Common myeloid progenitor, CD34-positive (primary cell): Measurements from ENCODE around the gene P2RX6.
A peak's percentile ranks its signal among the peaks of the same experiment; 100 is the strongest.
"Not testable (repeated sequence)": the region's sequence is repeated elsewhere in the genome, so short reads cannot be mapped to it uniquely, and the experiment has no call there.

Experiments used
- CTCF ChIA-PET: fragments of 350-600 bp; sonication (Branson Sonifier 250); formaldehyde crosslinking; loops from one replicate; lab custom pipeline; 2021; ENCODE audit warnings: antibody characterized with exemption; lab: Charles Lee
- POLR2A ChIA-PET: fragments of 350-600 bp; sonication (Branson Sonifier 250); formaldehyde crosslinking; loops from one replicate; lab custom pipeline; 2021; ENCODE audit warnings: antibody characterized with exemption; lab: Charles Lee
- DNase-seq, 3 donors: peaks; one replicate each; pipeline versions ENCODE4 v3.0.0 to v3.0.0-alpha.2; 2013
- H3K27ac ChIP-seq, 2 experiments: 1 replicate in 1 of 2; 2 replicates in 1 of 2; pipeline ENCODE4 v1.7.0; 2013; ENCODE audit warnings: inconsistent platforms in 2 of 2, low read length in 2 of 2, mild to moderate bottlenecking in 2 of 2, low read depth in 1 of 2, moderate library complexity in 1 of 2; ENCODE audit not compliant: severe bottlenecking in 2 of 2, insufficient read depth in 1 of 2, poor library complexity in 1 of 2
- H3K27me3 ChIP-seq, 5 experiments: replicated peaks in 2 of 5; 1 replicate in 3 of 5; 2 replicates in 2 of 5; pipeline versions ENCODE4 v1.6.1 to v1.7.0; 2013; ENCODE audit warnings: low read length in 4 of 5, mild to moderate bottlenecking in 2 of 5, moderate library complexity in 2 of 5, inconsistent platforms in 1 of 5; ENCODE audit not compliant: insufficient read depth in 5 of 5, control insufficient read depth in 4 of 5
- H3K36me3 ChIP-seq, 4 experiments: 1 replicate in 2 of 4; 2 replicates in 2 of 4; pipeline versions ENCODE4 v1.6.1 to v1.7.0; 2013; ENCODE audit warnings: low read length in 3 of 4, control low read depth in 1 of 4, mild to moderate bottlenecking in 1 of 4; ENCODE audit not compliant: control insufficient read depth in 4 of 4, insufficient read depth in 4 of 4
- H3K4me1 ChIP-seq, 4 experiments: 1 replicate in 3 of 4; 2 replicates in 1 of 4; pipeline versions ENCODE4 v1.6.1 to v1.7.1; 2013; ENCODE audit warnings: low read length in 3 of 4, mild to moderate bottlenecking in 3 of 4, control low read depth in 1 of 4, inconsistent platforms in 1 of 4, moderate library complexity in 1 of 4; ENCODE audit not compliant: control insufficient read depth in 4 of 4, insufficient read depth in 4 of 4; ENCODE audit errors: control extremely low read depth in 1 of 4
- H3K4me3 ChIP-seq, 7 experiments: 1 replicate in 4 of 7; 2 replicates in 3 of 7; pipeline versions ENCODE4 v1.5.1 to v1.7.0; 2013; ENCODE audit warnings: mild to moderate bottlenecking in 7 of 7, low read length in 6 of 7, moderate library complexity in 6 of 7, inconsistent platforms in 2 of 7, low read depth in 2 of 7, control low read depth in 1 of 7; ENCODE audit not compliant: insufficient read depth in 4 of 7, control insufficient read depth in 1 of 7; ENCODE audit errors: extremely low read depth in 1 of 7
- H3K9me3 ChIP-seq, 5 experiments: 1 replicate in 4 of 5; 2 replicates in 1 of 5; pipeline versions ENCODE4 v1.6.1 to v1.7.1; 2013; ENCODE audit warnings: low read length in 4 of 5, mild to moderate bottlenecking in 2 of 5, inconsistent platforms in 1 of 5, low read depth in 1 of 5, moderate library complexity in 1 of 5; ENCODE audit not compliant: control insufficient read depth in 4 of 5, insufficient read depth in 2 of 5; ENCODE audit errors: control extremely low read depth in 1 of 5
- WGBS: methylation state at CpG from one replicate; pipeline ENCODE4 v1.1.5; 2013; ENCODE audit not compliant: insufficient coverage; 5-methylcytosine and 5-hydroxymethylcytosine counted together

The P2RX6 gene

DNA sequence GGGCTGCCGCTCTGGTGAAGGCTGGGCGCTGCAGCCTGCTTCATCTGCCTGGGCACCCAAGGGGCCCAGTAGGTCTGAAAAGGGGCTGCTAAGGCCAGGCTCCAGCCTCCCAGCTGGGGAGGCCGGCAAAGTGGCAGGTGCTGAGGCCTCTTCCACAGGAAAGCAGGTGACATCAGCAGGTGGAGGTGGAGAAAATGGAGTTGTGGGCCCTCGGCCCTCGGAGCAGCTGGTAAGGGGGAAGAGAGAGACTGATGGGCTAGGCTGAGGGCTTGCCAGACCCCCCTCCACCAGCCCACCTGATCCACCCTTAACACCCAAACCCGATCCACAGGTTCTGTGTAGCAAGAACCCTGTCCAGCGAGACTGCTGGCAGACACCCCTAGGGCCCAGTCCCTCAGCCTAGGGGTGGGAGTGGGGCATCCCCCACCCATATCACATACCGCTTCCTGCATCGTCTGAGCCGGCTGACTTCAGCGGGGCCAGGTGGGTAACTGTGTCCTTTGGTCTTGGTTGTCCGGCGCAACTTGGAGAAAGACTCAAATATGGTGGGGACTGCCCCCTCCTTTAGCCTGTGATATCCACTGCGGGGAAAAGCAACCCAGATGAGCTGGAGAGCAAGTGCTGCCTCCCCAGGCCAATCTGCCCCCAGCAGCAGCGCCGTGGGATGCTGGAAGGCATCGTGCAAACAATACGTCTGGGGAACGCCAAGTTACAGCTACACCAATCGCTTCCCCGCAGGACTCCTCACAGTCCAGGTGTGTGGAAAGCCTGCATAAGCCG lies 14.6 kb upstream of the P2RX6 start:
- H3K36me3 ChIP-seq: peaks cover 2 to 48% (median 31%) of the 10 kb centered on the region in 4 experiments
- ChIA-PET CTCF (interaction anchor here (2.1 kb wide), 1 partner anchor 10 kb away, joined by 7 read pairs; no protein-coding TSS in a partner anchor), POLR2A (no interaction called here)
- no peak for DNase-seq
- H3K4me1 ChIP-seq: peaks cover 4 to 35% (median 32%) of the 10 kb centered on the region in 4 experiments
- no peaks in the 10 kb centered on the region for H3K9me3 ChIP-seq
- H3K4me3 ChIP-seq: peak overlapping the region in 5 of 7 experiments; percentile 69 to 93 (median 80)
- H3K27me3 ChIP-seq: no peaks in the 10 kb centered on the region
- peak overlapping the region; percentile 93 to 98 for H3K27ac ChIP-seq
- 81% methylated on average over 16 of the region's 22 CpGs for WGBS

DNA sequence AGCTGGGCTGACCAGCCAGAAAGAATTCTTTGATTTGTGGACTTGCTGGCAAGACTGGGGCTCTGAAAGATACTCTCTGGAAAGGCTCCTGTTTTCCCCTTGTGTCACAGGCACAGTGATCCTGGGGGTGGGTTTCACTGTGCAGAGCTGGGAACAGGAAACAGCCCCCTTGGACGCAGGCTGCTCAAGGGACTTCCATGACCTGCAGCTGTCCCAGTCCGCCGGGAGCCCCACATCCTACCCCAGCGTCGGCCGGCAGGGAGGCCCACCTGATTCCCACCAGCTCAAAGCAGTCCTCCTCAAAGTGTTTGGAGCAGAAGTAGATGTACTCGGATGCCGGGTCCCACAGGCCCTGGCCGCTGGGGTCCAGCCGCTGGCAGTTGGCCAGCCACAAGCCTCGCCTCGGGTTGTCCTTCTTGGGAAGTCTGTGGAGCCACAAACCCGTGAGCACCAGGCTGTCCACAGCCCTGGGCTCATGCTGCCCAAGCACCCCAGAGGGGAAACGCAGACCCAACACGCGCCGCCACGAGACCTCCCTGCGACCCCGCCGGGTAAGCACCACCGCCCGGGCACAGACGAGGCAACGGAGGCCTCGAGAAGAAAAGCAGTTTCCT lies 13.9 kb upstream of the P2RX6 start:
- Histone ChIP-seq H3K27me3 (no peaks in the 10 kb centered on the region), H3K36me3 (peaks cover 2 to 44% (median 29%) of the 10 kb centered on the region in 4 experiments), H3K4me1 (peaks cover 4 to 35% (median 32%) of the 10 kb centered on the region in 4 experiments), H3K9me3 (no peaks in the 10 kb centered on the region), H3K27ac (peak overlapping the region; percentile 93 to 98), H3K4me3 (peak overlapping the region in 6 of 7 experiments; percentile 69 to 93 (median 80))
- DNase-seq: no peak
- CTCF ChIA-PET: interaction anchor here (2.1 kb wide), 1 partner anchor 10 kb away, joined by 7 read pairs; no protein-coding TSS in a partner anchor
- WGBS: 3% methylated on average over 19 of the region's 26 CpGs
- POLR2A ChIA-PET: no interaction called here

DNA sequence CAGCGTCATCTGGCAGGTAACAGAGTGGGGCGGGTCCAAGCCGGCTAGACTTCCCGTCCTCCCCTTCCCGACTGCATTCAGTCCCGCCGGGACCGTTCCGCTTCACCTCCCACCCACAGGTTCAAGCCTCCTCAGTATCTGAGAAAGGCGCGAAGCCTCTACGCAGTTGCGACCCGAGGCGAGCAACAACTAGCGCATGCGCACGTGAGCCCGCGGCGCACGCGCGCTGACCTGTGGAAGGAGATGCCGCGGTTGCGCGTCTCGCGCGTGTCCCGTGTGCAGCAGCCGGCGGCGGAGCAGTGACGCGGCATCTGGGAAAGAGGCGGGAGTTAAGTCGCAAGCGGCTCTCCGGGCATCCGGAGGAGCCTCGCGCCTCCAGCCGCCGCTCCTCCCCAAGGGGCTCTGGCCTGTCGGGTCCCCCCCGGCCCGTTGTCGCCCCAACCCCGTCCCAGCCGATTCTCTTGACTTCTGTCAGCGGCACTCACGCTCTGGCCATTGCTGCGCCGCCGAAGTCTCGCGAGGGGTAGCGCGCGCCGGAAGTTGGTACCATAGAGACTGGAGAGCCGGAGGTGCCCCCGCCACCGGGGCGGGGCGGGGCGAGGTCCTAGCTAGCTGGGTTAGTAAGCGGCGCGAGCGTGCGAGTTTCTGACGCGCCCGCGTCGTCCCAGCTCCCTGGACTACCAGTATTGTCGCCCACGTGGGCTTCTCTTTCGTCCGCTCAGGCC lies 13.2 kb upstream of the P2RX6 start, which contains the start of gene THAP7:
Gene THAP7 (minus strand): TSS at position 518 of the 725 bp plus-strand sequence. CDS start 207 bp downstream, at position 311.
- Histone ChIP-seq H3K27me3 (no peaks in the 10 kb centered on the region), H3K4me1 (peaks cover 4 to 35% (median 32%) of the 10 kb centered on the region in 4 experiments), H3K9me3 (no peaks in the 10 kb centered on the region), H3K27ac (peak within 1 kb of the TSS; percentile 93 to 98), H3K4me3 (peak within 1 kb of the TSS; percentile 69 to 93 (median 79)), H3K36me3 (peaks cover 2 to 38% (median 24%) of the 10 kb centered on the region in 4 experiments)
- ChIA-PET POLR2A (interaction anchor here (0.6 to 1.1 kb wide), 2 partner anchors 12 to 117 kb away, joined by 3 to 4 read pairs; no protein-coding TSS in a partner anchor), CTCF (interaction anchor here (0.6 to 1.5 kb wide), 5 partner anchors 20 to 54 kb away, joined by 3 to 4 read pairs (median 3); partner anchors contain the start of gene LZTR1)
- DNase-seq: peak; percentile 96 to 98 (median 97)
- WGBS: 0% methylated on average over 75 of the region's 83 CpGs

DNA sequence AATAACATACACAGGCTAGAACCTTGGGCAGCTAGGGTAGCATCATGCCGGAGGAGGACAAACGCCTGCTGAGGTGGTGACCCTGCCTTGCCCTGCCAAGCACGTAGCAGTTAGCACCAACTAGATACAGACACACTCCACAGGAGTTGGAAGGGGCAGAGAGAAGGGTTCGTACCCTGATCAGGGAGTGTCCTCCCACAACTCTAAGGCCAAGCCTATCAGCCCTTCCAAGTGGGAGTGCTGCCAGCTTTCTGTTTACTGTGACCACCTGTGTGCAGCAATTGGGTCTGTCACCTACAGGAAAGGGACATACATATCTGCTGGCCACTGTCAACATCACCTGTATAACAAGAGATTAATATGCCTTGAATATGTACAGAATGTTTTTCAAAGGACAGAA lies 11.2 kb upstream of the P2RX6 start:
- H3K4me3 ChIP-seq: peak overlapping the region in 3 of 7 experiments; percentile 15 to 87 (median 25)
- WGBS: 85% methylated on average over 2 of the region's 4 CpGs
- DNase-seq: no peak
- H3K27me3 ChIP-seq: no peaks in the 10 kb centered on the region
- H3K4me1 ChIP-seq: peaks cover 4 to 35% (median 32%) of the 10 kb centered on the region in 4 experiments
- CTCF ChIA-PET: interaction anchor here (1.0 to 2.0 kb wide), 5 partner anchors 10 to 51 kb away, joined by 3 to 5 read pairs (median 3); no protein-coding TSS in a partner anchor
- no peaks in the 10 kb centered on the region for H3K9me3 ChIP-seq
- peak overlapping the region in 1 of 2 experiments; percentile 98 for H3K27ac ChIP-seq
- H3K36me3 ChIP-seq: peaks cover 2 to 17% (median 14%) of the 10 kb centered on the region in 4 experiments
- POLR2A ChIA-PET: interaction anchor here (1.3 kb wide), 1 partner anchor 21 kb away, joined by 3 read pairs; the partner anchor contains the start of gene LZTR1

DNA sequence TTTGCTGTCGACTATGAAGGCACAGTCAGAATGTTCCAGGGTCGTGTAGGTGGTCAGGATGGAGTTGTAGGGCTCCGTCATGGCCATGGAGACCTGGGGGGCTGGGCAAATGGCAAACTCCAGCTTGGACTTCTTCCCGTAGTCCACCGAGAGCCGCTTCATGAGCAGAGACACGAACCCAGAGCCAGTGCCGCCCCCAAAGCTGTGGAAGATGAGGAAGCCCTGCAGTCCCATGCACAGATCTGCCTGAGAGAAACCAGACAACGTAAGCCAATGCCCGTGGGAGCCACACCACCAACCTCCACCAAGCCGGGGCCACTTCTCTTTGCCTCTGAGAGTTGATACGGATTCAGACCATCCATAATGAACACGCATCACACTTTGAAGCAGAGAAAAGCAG lies 5.8 kb upstream of the P2RX6 start:
- H3K27me3 ChIP-seq, H3K9me3 ChIP-seq, H3K4me3 ChIP-seq, H3K36me3 ChIP-seq, DNase-seq, H3K27ac ChIP-seq, H3K4me1 ChIP-seq, POLR2A ChIA-PET: not testable (repeated sequence)
- CTCF ChIA-PET: interaction anchor here (1.2 kb wide), 1 partner anchor 12 kb away, joined by 4 read pairs; no protein-coding TSS in a partner anchor
- 92% methylated on average over 9 of the region's 13 CpGs for WGBS

DNA sequence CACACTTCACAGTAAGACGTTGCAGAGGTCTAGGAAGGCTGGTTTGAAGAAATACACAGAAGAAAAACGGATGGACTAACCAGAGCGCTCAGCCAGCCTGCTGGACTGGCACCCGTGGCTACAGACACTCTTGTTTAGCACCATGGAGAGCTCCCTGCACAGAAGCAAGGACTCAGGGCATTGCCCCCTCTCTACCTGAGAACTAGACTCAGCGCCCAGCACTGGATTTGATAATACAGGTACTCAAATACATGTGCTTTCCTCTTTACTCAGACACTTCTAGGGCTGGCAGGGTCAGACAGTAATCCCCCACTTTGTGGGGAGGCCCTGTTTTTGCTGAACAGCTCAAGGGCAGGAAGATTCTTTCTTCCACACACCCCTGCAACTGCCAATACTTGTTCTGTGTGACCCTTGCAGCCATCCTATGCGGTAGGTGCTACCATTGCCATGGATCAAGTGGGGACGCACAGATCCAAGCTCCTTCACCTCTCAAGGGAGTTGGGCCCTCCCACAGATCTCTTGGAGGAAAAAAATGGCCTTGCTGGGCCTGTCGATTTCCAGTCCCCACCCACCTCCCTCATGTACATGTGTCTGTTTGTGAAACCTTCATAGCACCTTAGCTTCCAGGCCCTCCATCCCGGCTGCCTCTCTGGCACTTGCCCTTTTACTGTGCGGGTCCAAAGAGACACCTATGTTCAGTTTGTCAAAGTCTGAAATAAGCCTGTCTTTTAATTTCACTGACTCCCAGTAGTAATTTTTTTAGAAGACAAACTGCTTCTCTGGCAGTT lies 5.1 kb upstream of the P2RX6 start:
- 95% methylated on average over 9 of the region's 10 CpGs for WGBS
- Histone ChIP-seq H3K4me3 (no peak overlapping the region), H3K27ac (no peak overlapping the region), H3K36me3 (no peaks in the 10 kb centered on the region), H3K27me3 (no peaks in the 10 kb centered on the region), H3K9me3 (no peaks in the 10 kb centered on the region), H3K4me1 (peaks cover 0 to 14% (median 13%) of the 10 kb centered on the region in 4 experiments)
- POLR2A ChIA-PET: no interaction called here
- CTCF ChIA-PET: interaction anchor here (1.2 kb wide), 1 partner anchor 11 kb away, joined by 4 read pairs; no protein-coding TSS in a partner anchor
- DNase-seq: peak; percentile 32 to 68 (median 61)
